HepG2 (cell line): ENCODE measurements around the gene TMEM134. TPM values are rescaled to one million over a fixed set of nuclear protein-coding genes. Genes with fewer than 3 reads are reported as not detected.

Experiments used
- ATAC-seq: fragments of 200-7000 bp; cut with Tn5 transposase; 3 replicates; pipeline ENCODE4 v1.9.1; 2020; ENCODE audit warnings: mild to moderate bottlenecking, moderate library complexity
- BruUV-seq: library from RNA; stranded (reverse); fragments of 400-500 nt; replicated peaks from 2 replicates; lab custom pipeline; 2021; lab: Mats Ljungman, UMichigan
- CTCF ChIA-PET: fragments of 300-600 bp; formaldehyde crosslinking; extraction: SDS; loops from one replicate; lab custom pipeline; 2021; ENCODE audit warnings: low total read pairs, inconsistent platforms, low intra/inter-chr PET ratio; lab: Yijun Ruan, JAX
- POLR2A ChIA-PET: fragments of 350-600 bp; sonication (Branson Sonifier 250); formaldehyde crosslinking; loops from one replicate; lab custom pipeline; 2020; ENCODE audit warnings: antibody characterized with exemption, inconsistent platforms; lab: Yijun Ruan, JAX
- DNase-seq: peaks from one replicate; pipeline ENCODE4 v3.0.0-alpha.2; 2015; ENCODE audit warnings: low spot score
- FAIRE-seq: peaks from 3 replicates; lab custom pipeline; 2011; peaks lifted over from hg19 to GRCh38; lab: Jason Lieb, UNC
- H2AFZ ChIP-seq: one replicate; pipeline ENCODE4 v1.6.1; 2011; ENCODE audit warnings: low read length, inconsistent platforms
- H3K27ac ChIP-seq: fragments of 300-600 bp; 3 replicates; pipeline ENCODE4 v1.8.0; 2011; ENCODE audit warnings: mixed run types, mild to moderate bottlenecking, mixed read lengths, low read length, inconsistent platforms; ENCODE audit not compliant: insufficient read depth; ENCODE audit errors: extremely low read length
- H3K27me3 ChIP-seq, 2 experiments: fragments of 200-600 bp in 1 of 2; 2 replicates in 1 of 2; 3 replicates in 1 of 2; pipeline versions ENCODE4 v1.6.0 to v1.8.0; 2011; ENCODE audit warnings: low read length in 2 of 2, mild to moderate bottlenecking in 2 of 2, moderate library complexity in 2 of 2, inconsistent platforms in 1 of 2; ENCODE audit not compliant: insufficient read depth in 2 of 2, control insufficient read depth in 1 of 2
- H3K36me3 ChIP-seq, 2 experiments: fragments of 200-600 bp in 1 of 2; replicated peaks in 1 of 2; 2 replicates in 1 of 2; 3 replicates in 1 of 2; pipeline versions ENCODE4 v1.5.1 to v1.8.0; 2011; ENCODE audit warnings: low read length in 2 of 2, inconsistent platforms in 1 of 2; ENCODE audit not compliant: insufficient read depth in 2 of 2, control insufficient read depth in 1 of 2
- H3K4me1 ChIP-seq: 2 replicates; pipeline ENCODE4 v1.5.1; 2012; ENCODE audit warnings: low read length, inconsistent platforms; ENCODE audit not compliant: insufficient read depth
- H3K4me2 ChIP-seq: 2 replicates; pipeline ENCODE4 v1.6.0; 2011; ENCODE audit warnings: low read depth, low read length, inconsistent platforms
- H3K4me3 ChIP-seq, 3 experiments: fragments of 200-600 bp in 1 of 3; sonication (generic), shearing (Covaris generic) in 1 of 3; replicated peaks in 1 of 3; 2 replicates each; pipeline ENCODE4 v1.5.1; 2011 to 2016; ENCODE audit warnings: low read length in 3 of 3, inconsistent platforms in 2 of 3, low read depth in 2 of 3, mild to moderate bottlenecking in 2 of 3, control low read depth in 1 of 3, mixed read lengths in 1 of 3; ENCODE audit not compliant: insufficient read depth in 1 of 3
- H3K79me2 ChIP-seq: one replicate; pipeline ENCODE4 v1.6.1; 2011; ENCODE audit warnings: low read length, inconsistent platforms; ENCODE audit not compliant: insufficient read depth
- H3K9ac ChIP-seq: 2 replicates; pipeline ENCODE4 v1.6.0; 2011; ENCODE audit warnings: mild to moderate bottlenecking, low read depth, low read length, inconsistent platforms; ENCODE audit not compliant: insufficient read depth
- H3K9me3 ChIP-seq: 2 replicates; pipeline ENCODE4 v1.5.1; 2012; ENCODE audit warnings: mild to moderate bottlenecking, low read length
- H4K20me1 ChIP-seq: 2 replicates; pipeline ENCODE4 v1.6.0; 2011; ENCODE audit warnings: inconsistent platforms, mild to moderate bottlenecking, low read length, moderate library complexity; ENCODE audit not compliant: insufficient read depth
- CBX2 ChIP-seq, 2 experiments: fragments of 200-600 bp in 1 of 2; sonication (generic); formaldehyde crosslinking in 1 of 2; IDR thresholded peaks; 2 replicates each; pipeline versions ENCODE4 v1.7.0 to v1.8.1; 2018 to 2022; ENCODE audit warnings: low read depth in 2 of 2, low read length in 1 of 2, mild to moderate bottlenecking in 1 of 2, missing genetic modification reagents in 1 of 2
- HIC2 ChIP-seq: sonication (generic); formaldehyde crosslinking; IDR thresholded peaks from 2 replicates; pipeline ENCODE4 v1.9.0; 2022; ENCODE audit warnings: low read depth, missing genetic modification reagents
- HMGA1 ChIP-seq: sonication (generic); formaldehyde crosslinking; conservative IDR thresholded peaks from 2 replicates; pipeline ENCODE4 v1.4.0; 2020; ENCODE audit warnings: missing genetic modification reagents
- HNF4A ChIP-seq: sonication (generic); formaldehyde crosslinking; IDR thresholded peaks from 2 replicates; pipeline ENCODE4 v1.4.0; 2020; ENCODE audit warnings: missing genetic modification reagents
- NR2F1 ChIP-seq, 2 experiments: fragments of 450-650 bp in 1 of 2; formaldehyde crosslinking in 1 of 2; IDR thresholded peaks; 2 replicates each; pipeline versions ENCODE4 v1.5.0 to v1.6.1; 2016 to 2020; ENCODE audit warnings: mild to moderate bottlenecking in 1 of 2, missing compliant biosample characterization in 1 of 2, missing genetic modification reagents in 1 of 2, moderate library complexity in 1 of 2
- SALL1 ChIP-seq: sonication (generic); formaldehyde crosslinking; IDR thresholded peaks from 2 replicates; pipeline ENCODE4 v1.8.0; 2022; ENCODE audit warnings: mild to moderate bottlenecking, missing genetic modification reagents
- ZKSCAN8 ChIP-seq: IDR thresholded peaks from 2 replicates; pipeline ENCODE4 v1.6.1; 2016; ENCODE audit warnings: borderline replicate concordance, missing genetic modification reagents, missing compliant biosample characterization
- ZNF362 ChIP-seq: sonication (generic); formaldehyde crosslinking; IDR thresholded peaks from 2 replicates; pipeline ENCODE4 v1.4.0; 2020; ENCODE audit warnings: missing genetic modification reagents, mild to moderate bottlenecking, borderline replicate concordance
- ZNF687 ChIP-seq: sonication (generic); formaldehyde crosslinking; IDR thresholded peaks from 2 replicates; pipeline ENCODE4 v1.5.1; 2020; ENCODE audit warnings: mild to moderate bottlenecking, missing genetic modification reagents, moderate library complexity
- ZNF691 ChIP-seq: sonication (generic); formaldehyde crosslinking; IDR thresholded peaks from 2 replicates; pipeline ENCODE4 v1.4.0; 2020; ENCODE audit warnings: missing genetic modification reagents, low read depth, mild to moderate bottlenecking, borderline replicate concordance
- WGBS: methylation state at CpG from one replicate; pipeline ENCODE4 v1.1.6; 2017; ENCODE audit warnings: low lambda C conversion rate; 5-methylcytosine and 5-hydroxymethylcytosine counted together
- in situ Hi-C: cut with HindIII; loops from 2 replicates; pipeline ENCODE4 v1.10.0; 2017; ENCODE audit warnings: low pct_unique_long_range_greater_than_20kb; ENCODE audit not compliant: extremely low pct_ligation_motif_present
- intact Hi-C: fragments of 100-400 bp; cut with micrococcal nuclease; formaldehyde crosslinking; loops from one replicate; pipeline ENCODE4 v1.10.0; 2022; ENCODE audit not compliant: unreplicated experiment
- polyA plus RNA-seq, 8 experiments: library from polyadenylated mRNA; depleted of rRNA in 3 of 8; stranded (reverse) in 7 of 8; unstranded in 1 of 8; fragments of >200 nt; fragmentation: Illumina TruSeq in 4 of 8; extraction: Trizol in 4 of 8; gene quantifications; 2 replicates each; pipeline versions ENCODE4 v1.2.1 to v1.2.3, GENCODE V29; 2011 to 2016; ENCODE audit warnings: low read depth in 4 of 8, missing spikeins in 1 of 8, mixed read lengths in 1 of 8; ENCODE audit not compliant: insufficient read depth in 1 of 8
- total RNA-seq, 5 experiments: library from RNA; depleted of rRNA; stranded (reverse); fragments of >200 nt; fragmentation: Illumina TruSeq; extraction: Trizol; gene quantifications; 2 replicates each; pipeline ENCODE4 v1.2.3, GENCODE V29; 2016; ENCODE audit warnings: low read depth in 1 of 5

TMEM134 gene
- total and polyA plus RNA-seq, 2 of the 13 experiments (the other 11 are each of a cell fraction or from before 2014, with no cell fraction given) = 6.9 to 26.9 TPM

- TF ChIP-seq HNF4A (CRISPR knock-in tag) (peak; percentile 48), SALL1 (CRISPR knock-in tag) (peak; percentile 42; the same call in 1 of the 2 replicates), NR2F1 (CRISPR knock-in tag; IDR thresholded peaks at IDR 0.05) (peak; percentile 36 to 61; a peak in 2 of 4 replicates), ZKSCAN8 (CRISPR knock-in tag) (0 out of 2 replicates have a peak, but pooled peaks have one; percentile 9), ZNF691 (0 out of 2 replicates have a peak, but pooled peaks have one; percentile 8)
Measured at GRCh38 chr11:67427364-67427859, 41.6 kb downstream of the TMEM134 start (continued).

- no peak for ATAC-seq
- Histone ChIP-seq H3K79me2 (peaks cover 8% of the 10 kb centered on the region), H3K36me3 (no peaks in the 10 kb centered on the region), H3K9me3 (no peaks in the 10 kb centered on the region), H3K4me3 (no peak overlapping the region), H3K27ac (no peak overlapping the region), H4K20me1 (no peaks in the 10 kb centered on the region), H3K9ac (no peak overlapping the region), H3K4me2 (no peak overlapping the region), H3K27me3 (peaks cover 1 to 9% of the 10 kb centered on the region in 2 experiments; a peak in 2 of 5 replicates), H3K4me1 (peaks cover 54% of the 10 kb centered on the region), H2AFZ (no peak overlapping the region)
- POLR2A ChIA-PET = interaction anchor here (0.6 to 7.4 kb wide), 6 partner anchors 20 to 50 kb away, joined by 3 to 78 read pairs (median 4); partner anchors contain the start of genes CLCF1, CORO1B, PPP1CA and TBC1D10C
- no peak for DNase-seq
- CTCF ChIA-PET = no interaction called here
- 59% methylated on average over 10 of the region's 34 CpGs for WGBS
- no peak for FAIRE-seq
- BruUV-seq = no TSS peak
- intact Hi-C loops = no loop called here
- in situ Hi-C loops = no loop called here
- peak; percentile 86 for TF ChIP-seq HIC2
- TF ChIP-seq CBX2 (IDR thresholded peaks at IDR 0.05; ENCODE audit: low read depth, low read length) = no peak
- no peak for TF ChIP-seq CBX2 (CRISPR knock-in tag; IDR thresholded peaks at IDR 0.05; ENCODE audit: low read depth)
- TF ChIP-seq HMGA1 (CRISPR knock-in tag) = no peak
- TF ChIP-seq ZNF687 (CRISPR knock-in tag) = peak; percentile 29; the same call in 1 of the 2 replicates
- TF ChIP-seq ZNF362 (CRISPR knock-in tag) = no peak
Measured at GRCh38 chr11:67423891-67424613, 45.0 kb downstream of the TMEM134 start.
